GM21423 (cell line): ENCODE data around the gene THRA.

Experiments used
- ATAC-seq: cut with Tn5 transposase; IDR thresholded peaks from one replicate; pipeline ENCODE4 v1.9.1; 2021; ENCODE audit warnings: mild to moderate bottlenecking, moderate library complexity; ENCODE audit not compliant: unreplicated experiment

THRA gene, protein sequence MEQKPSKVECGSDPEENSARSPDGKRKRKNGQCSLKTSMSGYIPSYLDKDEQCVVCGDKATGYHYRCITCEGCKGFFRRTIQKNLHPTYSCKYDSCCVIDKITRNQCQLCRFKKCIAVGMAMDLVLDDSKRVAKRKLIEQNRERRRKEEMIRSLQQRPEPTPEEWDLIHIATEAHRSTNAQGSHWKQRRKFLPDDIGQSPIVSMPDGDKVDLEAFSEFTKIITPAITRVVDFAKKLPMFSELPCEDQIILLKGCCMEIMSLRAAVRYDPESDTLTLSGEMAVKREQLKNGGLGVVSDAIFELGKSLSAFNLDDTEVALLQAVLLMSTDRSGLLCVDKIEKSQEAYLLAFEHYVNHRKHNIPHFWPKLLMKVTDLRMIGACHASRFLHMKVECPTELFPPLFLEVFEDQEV

DNA sequence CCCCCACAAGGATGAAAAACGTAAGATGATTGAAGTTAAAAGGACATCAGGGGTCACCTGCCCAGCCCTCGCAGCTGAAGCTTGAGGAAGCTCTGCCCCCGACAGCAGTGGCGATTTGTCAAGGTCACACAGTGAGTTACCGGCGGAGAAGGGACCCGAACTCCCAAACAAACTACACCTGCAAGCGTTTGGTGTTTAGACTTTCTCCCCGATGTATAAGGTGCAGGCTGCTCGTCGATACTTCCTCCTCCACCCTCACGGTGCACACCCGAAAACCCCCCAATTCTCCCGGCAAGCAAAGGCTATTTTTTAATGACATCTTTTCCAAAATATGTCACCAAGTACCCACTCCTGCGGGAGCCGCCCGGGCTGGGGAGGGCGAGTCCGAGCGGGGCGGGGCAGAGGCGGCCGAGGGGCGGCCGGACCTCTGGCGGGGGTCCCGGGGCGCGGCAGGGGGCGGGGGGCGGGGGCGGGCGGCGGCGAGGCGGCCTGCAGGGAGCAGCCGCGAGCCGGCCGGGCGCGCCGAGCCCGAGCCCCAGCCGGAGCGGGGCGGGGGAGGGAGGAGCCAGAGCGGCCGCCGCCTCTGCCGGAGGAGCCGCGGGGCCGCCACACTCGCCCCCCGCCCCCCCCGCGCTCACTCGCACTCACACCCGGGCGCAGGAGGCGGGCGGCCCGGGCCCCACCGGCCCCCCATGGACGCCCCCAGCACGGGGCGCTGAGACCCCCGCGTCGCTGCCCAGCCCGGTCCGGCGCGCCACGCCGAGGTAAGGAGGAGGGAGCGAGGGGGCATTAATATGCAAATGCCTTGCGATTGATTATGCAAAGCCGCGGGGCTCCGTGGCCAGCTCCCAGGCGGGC is at the start of gene THRA:
Gene THRA (plus strand): TSS at position 637 of the 858 bp plus-strand sequence. CDS start 11,524 bp downstream, outside the sequence.
- ATAC-seq = peak; percentile 57

DNA sequence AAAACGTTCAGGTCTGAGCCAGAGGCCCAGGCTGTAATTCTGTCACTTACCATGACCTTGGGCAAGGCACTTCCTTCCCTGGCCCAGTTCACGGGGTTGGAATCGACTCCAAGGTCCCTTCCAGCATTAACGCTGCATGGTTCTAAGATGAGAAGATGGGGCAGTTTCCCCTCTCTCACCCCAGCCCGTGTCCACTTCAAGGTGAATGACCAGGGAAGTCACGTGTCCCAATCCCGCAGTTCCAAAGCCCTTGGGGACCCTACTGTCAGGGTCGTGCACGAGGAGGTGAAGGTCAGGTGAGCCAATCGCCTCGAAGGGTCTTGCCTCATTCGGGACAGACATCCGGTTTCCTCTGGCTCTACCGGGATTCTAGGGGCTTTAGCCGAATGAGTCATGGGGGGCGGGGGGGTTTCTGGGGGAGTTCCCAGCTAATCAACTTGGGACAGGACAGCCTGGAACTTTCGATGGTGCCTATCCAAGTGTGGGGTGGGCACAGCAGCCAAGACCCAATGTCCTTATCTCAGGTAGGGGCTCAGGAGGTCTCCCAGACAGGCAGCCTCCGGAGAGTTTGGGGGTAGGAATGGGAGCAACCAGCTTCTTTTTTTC is 48.3 kb upstream of the THRA start:
- no peak for ATAC-seq

DNA sequence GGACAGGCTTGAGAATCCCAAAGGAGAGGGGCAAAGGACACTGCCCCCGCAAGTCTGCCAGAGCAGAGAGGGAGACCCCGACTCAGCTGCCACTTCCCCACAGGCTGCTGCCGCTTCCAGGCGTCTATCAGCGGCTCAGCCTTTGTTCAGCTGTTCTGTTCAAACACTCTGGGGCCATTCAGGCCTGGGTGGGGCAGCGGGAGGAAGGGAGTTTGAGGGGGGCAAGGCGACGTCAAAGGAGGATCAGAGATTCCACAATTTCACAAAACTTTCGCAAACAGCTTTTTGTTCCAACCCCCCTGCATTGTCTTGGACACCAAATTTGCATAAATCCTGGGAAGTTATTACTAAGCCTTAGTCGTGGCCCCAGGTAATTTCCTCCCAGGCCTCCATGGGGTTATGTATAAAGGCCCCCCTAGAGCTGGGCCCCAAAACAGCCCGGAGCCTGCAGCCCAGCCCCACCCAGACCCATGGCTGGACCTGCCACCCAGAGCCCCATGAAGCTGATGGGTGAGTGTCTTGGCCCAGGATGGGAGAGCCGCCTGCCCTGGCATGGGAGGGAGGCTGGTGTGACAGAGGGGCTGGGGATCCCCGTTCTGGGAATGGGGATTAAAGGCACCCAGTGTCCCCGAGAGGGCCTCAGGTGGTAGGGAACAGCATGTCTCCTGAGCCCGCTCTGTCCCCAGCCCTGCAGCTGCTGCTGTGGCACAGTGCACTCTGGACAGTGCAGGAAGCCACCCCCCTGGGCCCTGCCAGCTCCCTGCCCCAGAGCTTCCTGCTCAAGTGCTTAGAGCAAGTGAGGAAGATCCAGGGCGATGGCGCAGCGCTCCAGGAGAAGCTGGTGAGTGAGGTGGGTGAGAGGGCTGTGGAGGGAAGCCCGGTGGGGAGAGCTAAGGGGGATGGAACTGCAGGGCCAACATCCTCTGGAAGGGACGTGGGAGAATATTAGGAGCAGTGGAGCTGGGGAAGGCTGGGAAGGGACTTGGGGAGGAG is 47.5 kb upstream of the THRA start, which contains the start of gene CSF3:
Gene CSF3 (plus strand): TSS at position 436 of the 993 bp plus-strand sequence. CDS start 35 bp downstream, at position 471.
- no peak for ATAC-seq

DNA sequence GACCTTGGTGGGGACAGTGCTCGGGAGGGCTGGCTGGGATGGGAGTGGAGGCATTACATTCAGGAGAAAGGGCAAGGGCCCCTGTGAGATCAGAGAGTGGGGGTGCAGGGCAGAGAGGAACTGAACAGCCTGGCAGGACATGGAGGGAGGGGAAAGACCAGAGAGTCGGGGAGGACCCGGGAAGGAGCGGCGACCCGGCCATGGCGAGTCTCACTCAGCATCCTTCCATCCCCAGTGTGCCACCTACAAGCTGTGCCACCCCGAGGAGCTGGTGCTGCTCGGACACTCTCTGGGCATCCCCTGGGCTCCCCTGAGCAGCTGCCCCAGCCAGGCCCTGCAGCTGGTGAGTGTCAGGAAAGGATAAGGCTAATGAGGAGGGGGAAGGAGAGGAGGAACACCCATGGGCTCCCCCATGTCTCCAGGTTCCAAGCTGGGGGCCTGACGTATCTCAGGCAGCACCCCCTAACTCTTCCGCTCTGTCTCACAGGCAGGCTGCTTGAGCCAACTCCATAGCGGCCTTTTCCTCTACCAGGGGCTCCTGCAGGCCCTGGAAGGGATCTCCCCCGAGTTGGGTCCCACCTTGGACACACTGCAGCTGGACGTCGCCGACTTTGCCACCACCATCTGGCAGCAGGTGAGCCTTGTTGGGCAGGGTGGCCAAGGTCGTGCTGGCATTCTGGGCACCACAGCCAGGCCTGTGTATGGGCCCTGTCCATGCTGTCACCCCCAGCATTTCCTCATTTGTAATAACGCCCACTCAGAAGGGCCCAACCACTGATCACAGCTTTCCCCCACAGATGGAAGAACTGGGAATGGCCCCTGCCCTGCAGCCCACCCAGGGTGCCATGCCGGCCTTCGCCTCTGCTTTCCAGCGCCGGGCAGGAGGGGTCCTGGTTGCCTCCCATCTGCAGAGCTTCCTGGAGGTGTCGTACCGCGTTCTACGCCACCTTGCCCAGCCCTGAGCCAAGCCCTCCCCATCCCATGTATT is 46.5 kb upstream of the THRA start:
- ATAC-seq = no peak

DNA sequence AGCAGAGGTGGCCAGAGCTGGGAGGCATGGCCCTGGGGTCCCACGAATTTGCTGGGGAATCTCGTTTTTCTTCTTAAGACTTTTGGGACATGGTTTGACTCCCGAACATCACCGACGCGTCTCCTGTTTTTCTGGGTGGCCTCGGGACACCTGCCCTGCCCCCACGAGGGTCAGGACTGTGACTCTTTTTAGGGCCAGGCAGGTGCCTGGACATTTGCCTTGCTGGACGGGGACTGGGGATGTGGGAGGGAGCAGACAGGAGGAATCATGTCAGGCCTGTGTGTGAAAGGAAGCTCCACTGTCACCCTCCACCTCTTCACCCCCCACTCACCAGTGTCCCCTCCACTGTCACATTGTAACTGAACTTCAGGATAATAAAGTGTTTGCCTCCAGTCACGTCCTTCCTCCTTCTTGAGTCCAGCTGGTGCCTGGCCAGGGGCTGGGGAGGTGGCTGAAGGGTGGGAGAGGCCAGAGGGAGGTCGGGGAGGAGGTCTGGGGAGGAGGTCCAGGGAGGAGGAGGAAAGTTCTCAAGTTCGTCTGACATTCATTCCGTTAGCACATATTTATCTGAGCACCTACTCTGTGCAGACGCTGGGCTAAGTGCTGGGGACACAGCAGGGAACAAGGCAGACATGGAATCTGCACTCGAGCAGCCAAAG is 45.2 kb upstream of the THRA start:
- no peak for ATAC-seq

DNA sequence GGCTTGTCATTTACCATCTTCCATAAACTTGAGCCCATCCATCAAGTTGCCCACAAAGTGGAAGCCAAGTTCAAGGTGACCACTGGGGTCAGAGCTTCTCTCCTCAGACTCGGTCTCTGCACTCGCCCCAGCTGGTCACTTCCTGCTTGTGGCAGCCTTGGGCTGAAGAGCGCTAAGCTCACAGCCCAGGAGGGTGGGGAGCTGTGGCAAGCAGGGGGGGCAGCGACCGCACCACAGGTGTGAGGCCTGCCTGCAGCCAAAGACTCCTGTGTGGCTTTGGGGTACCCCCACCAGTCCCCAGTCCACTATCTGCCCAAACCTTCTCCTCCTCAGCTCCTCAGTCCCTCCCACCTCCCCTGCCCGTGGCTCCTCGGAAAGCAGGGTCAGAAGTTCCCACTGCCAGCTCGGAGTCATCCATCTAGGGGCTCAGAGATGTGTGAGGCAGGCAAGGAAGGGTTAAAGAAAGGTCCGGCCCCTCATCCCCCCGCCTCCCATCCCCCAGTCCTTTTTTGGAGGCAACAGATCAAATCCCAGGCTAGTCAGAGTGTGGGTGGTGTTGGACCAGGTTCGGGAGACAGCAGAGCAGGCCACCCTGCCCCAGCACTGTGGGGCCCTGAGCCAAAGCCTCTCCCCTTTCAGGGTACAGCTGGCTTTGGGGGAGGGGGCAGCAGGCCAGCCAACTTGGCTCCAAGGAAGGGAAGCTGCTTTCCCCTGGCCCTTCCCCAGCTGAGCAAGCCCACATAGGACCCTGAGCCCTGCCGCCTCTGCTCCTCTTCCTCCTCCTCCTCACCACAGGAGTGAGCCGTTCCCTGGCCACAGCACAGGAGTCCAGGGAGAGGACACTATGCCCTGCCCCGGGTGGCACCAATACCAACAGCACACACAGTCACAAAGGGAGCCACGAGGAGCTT is 44.3 kb upstream of the THRA start:
- no peak for ATAC-seq

DNA sequence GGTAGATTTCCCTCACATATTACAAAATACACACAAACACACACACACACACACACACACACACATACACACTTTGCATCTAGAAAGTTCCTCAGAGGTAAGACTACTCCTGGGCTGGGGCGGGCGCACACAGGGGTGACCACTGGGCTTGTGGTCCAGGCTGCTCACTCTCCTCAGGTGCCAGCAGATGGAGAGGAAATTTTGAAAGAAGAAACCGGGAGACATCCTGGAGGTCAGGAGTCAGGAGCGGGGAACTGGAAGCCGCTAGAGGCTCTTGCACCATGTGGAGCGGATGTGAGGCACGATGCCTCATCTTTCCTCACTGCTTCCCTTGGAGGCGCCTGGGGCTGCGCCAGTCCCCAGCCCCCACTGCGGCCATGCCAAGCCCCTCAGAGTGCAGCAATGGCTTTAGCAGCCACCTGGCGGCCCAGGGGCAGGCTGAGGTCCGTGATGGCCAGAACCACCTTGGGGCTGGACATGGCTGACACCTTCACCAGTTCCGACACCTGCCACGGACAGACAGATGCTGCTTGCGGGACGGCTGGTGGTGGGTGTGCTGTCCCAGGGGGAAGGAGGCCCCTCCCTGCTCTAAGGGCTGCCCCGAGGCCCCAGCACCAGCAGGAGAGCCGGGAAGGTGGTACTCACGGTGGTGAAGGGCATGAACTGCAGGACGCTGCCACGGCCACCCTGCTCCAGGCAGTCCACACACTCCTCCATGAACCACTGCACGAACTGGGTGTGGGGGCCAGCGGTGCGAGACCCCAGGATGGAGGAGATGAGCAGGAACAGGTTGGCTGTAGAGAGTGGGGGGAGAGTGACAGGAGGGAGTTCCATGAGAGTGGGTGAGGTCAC is 43.4 kb upstream of the THRA start:
- ATAC-seq = no peak

DNA sequence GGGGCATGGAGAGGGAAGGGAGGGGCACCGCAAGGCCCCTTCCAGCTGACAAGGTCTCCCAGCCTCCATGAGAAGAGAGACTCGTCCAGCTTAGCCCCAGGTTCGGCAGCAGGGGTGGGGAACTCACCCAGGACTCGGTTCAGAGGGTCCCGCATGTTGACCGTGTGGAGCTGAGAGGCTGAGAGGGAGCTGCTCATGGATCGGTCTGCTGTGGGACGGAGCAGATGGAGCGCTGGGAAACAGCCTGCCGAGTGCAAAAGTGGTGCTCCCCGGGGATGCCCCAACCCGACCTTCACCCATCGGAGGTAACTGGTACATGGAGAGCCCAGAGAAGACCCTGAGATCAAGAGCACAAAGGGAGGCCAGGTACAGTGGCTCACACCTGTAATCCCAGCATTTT is 42.6 kb upstream of the THRA start:
- no peak for ATAC-seq

DNA sequence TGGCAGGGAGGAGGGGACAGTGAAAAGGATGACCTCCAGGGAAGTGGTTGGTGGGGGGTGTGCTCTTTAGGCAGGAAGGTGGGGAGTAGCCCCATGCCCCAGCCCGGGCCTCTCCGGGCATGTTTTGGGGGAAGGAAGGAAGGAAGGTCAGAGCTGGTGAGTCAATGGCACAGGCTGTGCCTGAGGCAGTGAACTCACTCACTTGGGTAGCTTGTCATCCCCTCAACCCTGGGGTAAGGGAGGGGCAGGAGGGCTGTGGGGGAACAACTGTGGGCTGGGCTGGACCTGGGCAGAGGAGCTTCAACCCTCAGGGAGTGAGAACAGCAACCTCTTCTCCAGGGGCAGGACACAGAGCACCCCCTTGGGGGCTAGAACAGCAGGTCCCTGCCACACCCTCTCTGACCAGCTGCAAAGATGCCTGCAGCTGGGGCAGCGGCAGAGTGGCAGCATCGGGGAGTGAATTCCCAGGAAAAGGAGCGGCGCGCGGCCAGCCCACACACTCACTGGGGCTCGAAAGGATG is 41.3 kb upstream of the THRA start:
- no peak for ATAC-seq

DNA sequence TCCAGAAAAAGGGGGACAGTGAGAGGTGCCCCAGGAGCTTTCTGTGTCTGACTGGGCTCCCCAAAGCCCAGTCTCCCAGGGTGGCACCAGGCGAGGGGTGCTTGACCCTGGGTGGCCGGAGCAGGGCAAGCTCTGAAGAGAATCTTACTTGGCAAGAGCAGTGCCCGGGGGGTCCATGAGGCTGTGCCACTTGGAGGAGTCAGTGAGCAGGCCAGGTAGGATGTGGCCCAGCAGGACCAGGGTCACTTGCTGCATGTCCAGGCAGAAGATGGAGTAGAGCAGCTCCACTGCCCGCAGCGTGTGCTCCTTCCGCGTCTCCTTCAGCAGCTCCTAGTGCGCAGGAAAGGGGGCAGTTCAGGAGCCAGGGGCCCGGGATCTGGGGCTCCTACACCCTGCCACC is 40.3 kb upstream of the THRA start:
- no peak for ATAC-seq

DNA sequence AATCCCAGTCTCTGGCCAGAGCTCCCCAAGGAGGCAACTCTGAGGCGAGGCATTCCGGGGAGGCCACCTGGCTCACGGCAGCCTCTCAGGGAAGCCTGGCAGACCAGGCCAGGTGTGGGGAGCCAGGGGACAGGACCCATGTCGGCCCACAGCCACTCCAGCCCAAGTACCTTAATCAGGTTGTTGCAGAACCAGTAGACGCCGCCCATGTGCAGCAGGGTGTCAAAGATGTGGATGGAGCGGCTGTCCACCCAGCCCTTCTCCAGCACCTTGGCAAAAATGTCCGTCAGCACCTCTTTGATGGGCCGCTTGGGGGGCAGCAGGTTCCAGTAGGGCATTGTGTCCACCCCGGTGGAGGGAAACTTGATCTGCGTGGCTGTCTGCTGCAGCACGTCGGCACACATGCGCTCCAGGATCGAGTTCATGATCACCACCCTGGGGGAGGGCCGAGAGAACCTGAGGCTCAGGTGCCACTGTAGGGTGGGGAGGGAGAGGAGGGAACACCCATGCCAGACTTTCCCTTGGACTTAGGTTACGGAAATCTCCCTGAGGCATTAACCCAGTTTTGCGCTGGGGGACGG is 39.7 kb upstream of the THRA start:
- no peak for ATAC-seq

DNA sequence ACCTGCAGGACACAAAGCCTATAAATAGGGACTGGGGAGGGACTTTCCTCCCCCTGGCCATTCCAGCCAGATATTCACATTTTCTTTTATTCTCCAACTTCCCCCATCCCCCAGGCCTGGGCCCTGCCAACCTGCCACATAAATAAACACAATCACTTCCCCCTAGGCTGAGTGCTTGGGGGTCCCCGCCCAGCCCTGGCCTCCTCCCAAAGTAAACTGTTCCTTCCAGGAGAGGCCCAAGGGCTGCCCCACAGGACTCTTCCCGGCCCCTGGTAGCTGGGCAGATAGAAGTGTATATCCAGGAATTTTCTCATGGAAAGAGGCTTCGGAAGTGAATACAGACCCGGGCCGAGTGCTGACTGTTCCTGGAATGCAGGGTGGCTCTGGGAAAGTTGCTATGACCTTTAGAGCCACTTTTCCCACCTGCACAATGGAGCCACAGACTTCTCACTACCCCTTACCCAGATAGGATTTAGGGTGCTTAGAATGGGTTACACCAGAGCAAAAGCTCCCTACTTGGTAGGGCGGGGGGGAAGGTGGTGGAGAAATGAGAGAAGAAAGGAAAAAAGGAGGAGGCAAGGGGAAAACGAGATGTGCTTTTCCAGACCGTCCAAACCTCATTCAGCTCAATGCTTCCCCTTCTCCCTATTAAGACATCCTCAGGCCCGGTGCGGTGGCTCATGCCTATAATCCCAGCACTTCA is 39.0 kb upstream of the THRA start:
- no peak for ATAC-seq

DNA sequence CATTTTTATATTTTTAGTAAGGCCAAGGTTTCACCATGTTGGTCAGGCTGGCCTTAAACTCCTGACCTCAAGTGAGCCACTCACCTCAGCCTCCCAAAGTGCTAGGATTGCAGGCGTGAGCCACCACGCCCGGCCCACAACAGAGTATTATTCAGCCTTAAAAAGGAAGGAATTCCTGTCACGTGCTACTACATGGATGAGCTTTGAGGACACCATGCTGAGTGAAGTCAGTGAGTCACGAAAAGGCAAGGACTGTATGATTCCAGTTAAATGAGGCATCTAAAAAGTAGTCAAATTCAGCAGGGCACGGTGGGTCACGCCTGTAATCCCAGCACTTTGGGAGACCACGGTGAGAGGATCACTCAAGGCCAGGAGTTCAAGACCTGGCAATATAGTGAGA is 37.9 kb upstream of the THRA start:
- ATAC-seq = no peak

DNA sequence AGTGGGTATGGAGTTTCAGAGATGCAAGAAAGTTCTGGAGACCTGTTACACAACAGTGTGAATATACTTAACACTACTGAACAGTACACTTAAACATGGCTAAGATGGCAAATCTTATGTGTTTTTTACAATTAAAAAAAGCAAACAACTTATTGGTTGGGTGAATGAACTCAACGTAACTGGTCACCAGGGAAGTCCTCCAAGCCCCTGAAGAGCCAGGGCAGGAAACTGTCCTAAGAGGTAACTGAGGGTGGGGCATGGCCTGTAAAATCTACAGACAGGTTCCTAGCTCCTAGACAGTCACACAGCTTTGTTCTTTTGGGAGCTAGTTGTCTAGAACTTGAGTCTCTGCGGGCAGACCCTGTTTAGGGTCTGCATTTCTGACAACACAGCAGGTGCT is 37.2 kb upstream of the THRA start:
- no peak for ATAC-seq
